ENCODE measurements around the gene NHEJ1. TPM values are rescaled to one million over a fixed set of nuclear protein-coding genes. Genes with fewer than 3 reads are reported as not detected.

The NHEJ1 gene
- total RNA-seq, 1 experiment from 2014 or later: 31.7 TPM

DNA sequence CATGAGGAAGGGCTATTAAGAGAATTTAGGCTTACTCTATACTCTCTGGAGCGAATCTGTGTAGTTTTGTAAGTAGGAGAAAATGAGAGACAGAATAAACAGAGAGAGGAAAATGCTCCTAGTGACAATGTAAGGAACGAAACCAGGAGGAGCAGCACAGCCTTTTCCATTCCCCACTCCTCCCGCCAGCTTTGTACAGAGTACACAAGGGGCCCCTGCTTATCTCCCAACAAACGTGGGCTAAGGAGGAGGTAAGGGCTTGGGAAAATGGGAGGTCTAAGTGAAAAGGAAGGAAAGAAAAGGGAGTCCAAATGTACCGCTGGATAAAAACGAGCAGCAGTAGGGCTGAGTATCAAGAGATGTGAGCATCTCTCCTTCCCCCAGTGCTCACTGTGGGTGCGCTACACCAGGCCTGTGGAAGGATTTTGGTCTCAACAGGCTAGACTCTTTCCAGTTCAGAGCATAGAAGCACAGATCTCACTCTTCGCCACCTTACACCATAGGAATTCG, 87.8 kb downstream of the NHEJ1 start:
- no peak for DNase-seq (ENCODE audit: low spot score)
- in situ Hi-C loops (cut with HindIII; ENCODE audit: low sequenced_read_pairs): no loop called here

DNA sequence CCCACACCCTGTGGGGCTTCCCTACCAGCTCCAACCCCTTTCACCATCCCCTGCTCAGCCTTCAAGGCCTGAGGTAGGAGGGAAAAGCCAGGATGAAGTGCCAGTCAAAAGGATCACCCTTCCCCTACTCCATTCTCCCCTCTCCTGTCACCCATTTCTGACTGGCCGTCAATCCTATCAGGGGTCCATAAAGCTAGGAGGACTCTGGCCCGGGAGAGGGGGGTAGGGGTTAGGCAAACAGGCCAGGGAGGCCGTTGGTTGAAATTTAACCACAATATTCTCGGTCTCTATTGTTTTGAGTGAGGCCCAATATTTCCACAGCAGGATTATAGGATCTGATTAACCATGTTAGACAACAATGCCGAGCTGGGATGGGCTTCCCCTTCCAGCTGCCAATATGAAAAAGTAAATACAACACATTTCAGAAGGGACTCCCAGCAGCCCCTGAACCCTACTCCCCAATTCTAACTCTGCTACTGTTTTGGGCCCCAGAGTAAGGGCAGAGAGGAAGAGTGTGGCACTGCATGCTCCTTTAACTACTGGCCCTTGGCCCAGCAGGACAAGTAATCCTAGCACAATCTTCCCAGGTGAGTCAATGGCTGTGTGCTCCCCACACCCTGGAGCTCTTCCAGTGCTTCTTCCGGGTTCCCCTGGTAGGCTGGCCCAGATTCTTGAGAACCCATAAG, 89.3 kb downstream of the NHEJ1 start:
- no peak for DNase-seq (ENCODE audit: low spot score)
- in situ Hi-C loops (cut with HindIII; ENCODE audit: low sequenced_read_pairs): no loop called here

DNA sequence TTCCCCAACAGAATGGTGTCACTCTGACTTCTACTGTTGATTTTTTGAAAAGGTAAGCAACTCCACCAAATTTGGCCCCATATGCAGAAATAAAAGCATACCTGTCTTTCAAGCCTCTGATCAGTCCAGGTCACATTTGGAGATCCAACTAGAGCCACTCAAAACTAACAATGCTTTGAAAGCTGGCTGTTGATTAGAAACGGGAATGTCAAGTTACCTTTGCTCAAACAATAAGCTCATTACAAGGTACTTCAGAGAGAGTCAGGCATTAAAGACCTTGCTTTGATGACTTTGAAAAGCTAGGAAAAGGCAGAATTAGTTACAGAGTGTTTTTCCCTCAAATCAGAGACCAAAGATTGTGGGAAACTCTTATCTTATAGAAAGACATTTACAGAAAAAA, 95.1 kb downstream of the NHEJ1 start:
- DNase-seq (ENCODE audit: low spot score): no peak
- in situ Hi-C loops (cut with HindIII; ENCODE audit: low sequenced_read_pairs): no loop called here

DNA sequence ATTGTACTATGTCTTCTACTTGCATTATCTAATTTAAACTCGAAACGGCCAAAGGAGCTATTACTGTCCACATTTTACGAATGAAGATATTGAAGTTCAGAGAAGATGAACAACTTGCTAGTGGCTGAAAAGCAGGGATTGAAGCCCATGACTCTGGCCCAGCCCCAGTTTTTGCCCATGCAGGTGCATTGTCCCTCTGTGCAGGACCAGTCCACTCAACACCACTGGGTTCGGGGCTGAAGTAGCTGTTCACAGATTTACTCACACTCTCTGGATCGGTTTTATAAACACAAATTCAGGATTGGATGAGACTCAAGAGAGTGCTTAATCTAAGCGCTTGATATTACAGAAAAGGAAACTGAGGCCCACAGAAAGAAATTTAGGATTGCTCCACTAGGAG, 98.5 kb downstream of the NHEJ1 start:
- in situ Hi-C loops (cut with HindIII; ENCODE audit: low sequenced_read_pairs): no loop called here
- no peak for DNase-seq (ENCODE audit: low spot score)

DNA sequence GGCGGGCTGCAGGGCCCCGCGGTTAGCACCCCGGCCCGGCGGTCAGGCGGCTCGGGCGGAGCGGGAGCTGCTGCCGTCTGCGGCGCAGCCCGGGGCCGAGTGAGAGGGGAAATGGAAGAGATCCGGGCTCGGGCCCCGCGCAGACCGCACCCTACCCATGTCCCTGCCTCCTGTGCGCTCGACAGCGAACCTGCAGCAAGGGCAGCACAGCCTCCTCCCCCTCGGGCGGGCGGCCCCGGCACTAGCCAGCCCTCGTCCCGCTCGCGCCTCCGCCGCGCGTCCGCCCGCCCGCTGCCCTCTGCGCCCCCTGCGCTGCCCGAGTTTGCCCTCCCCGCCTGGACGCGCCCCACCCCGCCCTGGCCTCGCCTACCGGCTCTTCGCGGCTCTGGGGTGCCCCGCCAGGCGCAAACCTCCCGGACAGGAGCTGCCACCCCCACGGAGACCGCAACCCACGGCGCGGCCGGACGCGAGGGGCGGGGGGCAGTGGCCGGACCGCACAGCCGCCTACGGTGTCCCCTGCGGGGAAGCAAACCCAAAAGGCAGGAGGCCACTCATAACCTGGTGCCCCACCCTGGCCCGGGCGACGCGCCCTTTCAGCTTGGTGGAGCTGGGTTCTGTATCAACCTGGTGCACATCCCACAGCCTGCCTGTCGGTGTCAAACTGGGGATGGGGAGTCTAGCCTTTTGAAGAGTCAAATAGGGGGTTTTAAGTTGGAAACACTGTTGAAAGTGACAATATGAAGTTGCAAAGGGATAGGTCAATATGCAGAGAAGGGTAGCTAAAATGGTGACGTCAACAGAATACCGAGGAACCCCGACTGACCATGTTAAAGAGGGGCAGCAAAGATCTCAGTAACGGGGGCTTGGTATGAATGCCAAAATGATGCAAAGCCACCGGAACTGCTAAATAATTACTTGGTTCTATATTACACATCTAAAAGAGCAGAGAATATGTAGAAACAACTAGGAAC, 99.5 kb downstream of the NHEJ1 start, which contains the start of gene IHH:
Gene IHH (minus strand): TSS at position 101 of the 971 bp plus-strand sequence. CDS start 454 bp downstream, outside the sequence.
- in situ Hi-C loops (cut with HindIII; ENCODE audit: low sequenced_read_pairs): no loop called here
- no peak for DNase-seq (ENCODE audit: low spot score)

DNA sequence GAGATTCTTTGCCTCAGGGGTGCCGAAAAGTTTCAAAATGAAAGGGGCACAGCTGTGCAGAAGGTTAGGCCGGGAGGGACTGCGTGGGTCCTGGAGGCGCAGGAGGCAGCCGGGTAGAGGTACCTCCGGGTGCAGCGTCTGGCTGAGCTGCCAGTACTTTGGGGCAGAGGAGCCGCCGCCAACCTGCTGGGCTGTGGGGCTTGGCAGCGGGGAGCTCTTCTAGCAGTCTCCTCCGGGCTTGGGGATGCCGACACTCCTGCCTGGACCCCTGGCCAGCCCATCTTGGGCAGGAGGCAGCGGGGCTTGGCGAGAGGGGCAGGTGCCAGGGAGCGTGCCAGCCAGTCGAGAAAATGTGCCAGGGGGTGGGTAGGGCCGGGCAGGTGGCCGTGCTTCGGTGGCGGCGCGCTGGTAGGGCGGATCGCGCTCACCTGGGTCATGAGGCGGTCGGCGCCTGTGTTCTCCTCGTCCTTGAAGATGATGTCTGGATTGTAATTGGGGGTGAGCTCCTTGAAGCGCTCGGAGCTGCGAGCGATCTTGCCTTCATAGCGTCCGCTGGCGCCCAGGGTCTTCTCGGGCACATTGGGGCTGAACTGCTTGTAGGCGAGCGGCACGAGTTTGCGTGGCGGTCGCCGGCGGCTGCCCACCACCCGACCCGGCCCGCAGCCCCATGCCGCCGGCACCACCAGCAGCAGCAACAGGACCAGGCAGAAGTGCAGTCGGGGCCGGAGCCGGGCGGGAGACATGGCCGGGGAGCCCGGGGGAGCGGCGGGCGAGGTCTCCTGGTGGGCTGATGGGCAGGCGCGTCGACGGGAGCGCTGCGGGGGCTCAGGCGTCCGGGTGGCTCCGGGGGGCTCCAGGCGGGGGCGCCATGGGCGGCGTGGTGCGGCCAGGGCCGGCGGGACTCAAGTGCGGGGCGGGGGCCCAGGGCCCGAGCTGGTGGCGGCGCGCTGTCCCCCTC, 100.6 kb downstream of the NHEJ1 start:
- no peak for DNase-seq (ENCODE audit: low spot score)
- in situ Hi-C loops (cut with HindIII; ENCODE audit: low sequenced_read_pairs): no loop called here

DNA sequence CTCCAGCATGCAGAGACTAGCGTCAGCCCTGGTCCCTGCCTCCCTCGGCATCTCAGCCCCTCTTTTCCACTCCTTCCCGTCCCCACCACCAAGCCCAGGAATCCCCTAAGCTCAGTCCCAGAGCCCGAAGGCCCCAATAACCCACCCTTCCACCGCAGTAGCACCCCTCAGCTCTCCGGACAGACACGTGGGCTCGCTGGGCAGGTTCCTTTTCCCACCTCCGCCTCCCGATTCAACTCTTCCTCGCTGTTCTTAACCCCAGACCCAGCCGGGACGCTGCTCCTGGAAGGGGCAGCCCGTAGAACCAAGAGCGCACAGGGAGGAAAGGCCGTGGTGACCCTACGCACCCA, 101.3 kb downstream of the NHEJ1 start:
- in situ Hi-C loops (cut with HindIII; ENCODE audit: low sequenced_read_pairs): no loop called here
- DNase-seq (ENCODE audit: low spot score): no peak

DNA sequence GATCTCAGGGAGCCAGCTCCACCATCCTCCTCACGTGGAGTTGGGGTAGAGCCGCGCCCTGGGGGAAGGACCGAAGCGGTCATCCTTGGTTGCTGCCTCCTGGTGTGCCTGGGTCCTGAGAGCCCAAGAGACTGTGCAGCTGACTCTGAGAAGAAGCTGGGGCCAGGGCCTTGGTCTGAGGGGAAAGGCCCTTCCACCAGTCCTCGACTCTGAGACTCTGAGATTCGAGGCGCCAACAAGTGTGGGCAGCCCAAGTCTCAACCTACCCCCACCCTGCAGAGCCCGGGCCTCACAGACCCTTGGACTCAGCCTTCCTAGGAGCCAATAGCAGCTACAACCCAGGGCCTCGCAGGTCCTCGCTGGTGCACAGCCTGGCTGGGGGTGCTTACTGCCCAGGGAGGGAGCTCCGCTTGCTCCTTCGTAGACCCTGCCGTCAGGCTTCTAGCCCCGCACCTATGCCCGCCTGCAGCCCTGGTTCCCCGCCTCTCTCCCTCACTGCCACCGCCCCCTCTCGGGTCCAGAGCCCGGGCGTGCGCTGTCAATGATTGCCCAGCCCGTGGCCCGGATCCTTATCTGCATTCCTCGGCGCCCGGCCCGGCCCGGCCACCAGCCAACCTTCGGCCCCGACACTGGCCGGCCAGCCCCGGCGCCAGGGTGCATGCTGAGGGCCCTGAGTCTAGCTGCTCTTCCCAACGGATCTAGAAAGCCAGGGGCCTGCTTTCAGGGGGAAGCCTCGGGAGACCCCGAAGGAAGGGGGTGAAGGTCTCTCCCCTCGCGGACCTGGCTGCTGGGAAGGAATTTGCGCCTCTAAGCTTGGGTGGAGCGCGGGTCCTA, 101.9 kb downstream of the NHEJ1 start:
- DNase-seq (ENCODE audit: low spot score): no peak
- in situ Hi-C loops (cut with HindIII; ENCODE audit: low sequenced_read_pairs): no loop called here

DNA sequence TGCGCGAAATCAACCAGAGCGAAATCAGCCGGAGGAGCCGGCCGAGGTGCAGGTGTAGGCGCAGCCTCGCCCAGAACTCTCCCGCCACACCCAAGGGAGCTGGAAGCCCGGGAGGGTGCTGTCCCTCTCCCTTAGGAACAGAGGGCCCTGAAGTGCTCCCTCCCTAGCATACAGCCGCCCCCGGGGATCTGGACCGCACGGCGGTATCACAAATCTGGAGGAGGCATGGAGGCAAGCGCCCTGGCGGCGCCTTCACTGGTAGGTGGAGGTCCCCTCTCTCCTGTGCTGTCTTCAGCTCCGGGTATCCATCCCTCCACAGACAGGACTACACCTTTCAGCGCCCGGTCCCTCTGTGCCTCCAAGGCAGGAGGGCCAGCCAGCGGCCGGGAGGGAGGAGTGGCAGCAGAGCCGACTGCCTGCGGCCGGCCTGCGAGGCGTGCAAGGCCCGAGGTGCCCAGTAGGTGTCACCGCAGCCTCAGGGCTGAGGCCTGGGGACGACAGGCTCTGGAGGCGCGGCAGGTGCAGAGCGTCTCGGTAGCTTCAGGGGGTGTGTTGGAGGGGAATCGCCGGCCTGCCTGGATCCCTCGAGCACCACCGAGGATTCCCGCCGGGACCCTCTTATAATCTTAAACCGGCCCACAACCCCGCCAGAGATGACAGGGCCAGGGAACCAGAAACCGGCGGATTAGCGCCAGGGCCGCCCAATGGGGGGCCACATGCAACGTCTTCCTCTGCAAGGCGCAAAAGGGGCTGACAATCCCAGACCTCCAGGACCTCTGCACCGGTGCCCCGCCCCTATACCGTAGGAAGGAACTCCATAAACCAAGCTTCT, 102.7 kb downstream of the NHEJ1 start:
- in situ Hi-C loops (cut with HindIII; ENCODE audit: low sequenced_read_pairs): no loop called here
- peak; percentile 74 for DNase-seq (ENCODE audit: low spot score)

DNA sequence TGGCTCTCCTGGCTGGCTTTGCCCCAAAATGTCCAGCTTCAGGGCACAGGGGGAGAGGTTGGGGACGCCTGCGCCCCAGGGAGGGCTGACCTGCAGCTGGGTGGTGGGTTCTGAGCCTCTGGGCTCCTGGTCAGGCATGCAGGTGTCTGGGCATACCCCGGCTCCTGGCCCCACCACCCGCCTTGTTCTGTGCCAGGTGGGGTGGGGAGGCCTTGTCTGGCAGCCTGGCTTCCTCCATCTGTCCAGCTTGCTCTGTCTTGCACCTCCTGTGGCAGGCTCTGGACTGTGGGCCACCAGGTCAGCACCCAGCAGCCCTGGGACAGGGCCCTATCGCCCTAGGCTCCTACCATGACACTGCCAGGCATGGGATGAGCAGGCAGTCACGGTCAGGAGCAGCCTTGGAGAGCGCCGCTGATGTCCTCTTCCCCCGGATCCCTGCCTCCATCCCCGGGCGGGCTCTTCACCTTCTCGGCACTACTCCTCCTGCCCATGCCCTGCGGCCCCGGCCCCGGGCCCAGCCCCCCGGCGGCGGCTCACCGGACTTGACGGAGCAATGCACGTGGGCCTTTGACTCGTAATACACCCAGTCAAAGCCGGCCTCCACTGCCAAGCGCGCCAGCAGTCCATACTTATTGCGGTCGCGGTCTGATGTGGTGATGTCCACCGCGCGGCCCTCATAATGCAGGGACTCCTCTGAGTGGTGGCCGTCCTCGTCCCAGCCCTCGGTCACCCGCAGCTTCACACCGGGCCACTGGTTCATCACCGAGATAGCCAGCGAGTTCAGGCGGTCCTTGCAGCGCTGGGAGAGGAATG, 103.5 kb downstream of the NHEJ1 start:
- peak; percentile 13 for DNase-seq (ENCODE audit: low spot score)
- in situ Hi-C loops (cut with HindIII; ENCODE audit: low sequenced_read_pairs): no loop called here

DNA sequence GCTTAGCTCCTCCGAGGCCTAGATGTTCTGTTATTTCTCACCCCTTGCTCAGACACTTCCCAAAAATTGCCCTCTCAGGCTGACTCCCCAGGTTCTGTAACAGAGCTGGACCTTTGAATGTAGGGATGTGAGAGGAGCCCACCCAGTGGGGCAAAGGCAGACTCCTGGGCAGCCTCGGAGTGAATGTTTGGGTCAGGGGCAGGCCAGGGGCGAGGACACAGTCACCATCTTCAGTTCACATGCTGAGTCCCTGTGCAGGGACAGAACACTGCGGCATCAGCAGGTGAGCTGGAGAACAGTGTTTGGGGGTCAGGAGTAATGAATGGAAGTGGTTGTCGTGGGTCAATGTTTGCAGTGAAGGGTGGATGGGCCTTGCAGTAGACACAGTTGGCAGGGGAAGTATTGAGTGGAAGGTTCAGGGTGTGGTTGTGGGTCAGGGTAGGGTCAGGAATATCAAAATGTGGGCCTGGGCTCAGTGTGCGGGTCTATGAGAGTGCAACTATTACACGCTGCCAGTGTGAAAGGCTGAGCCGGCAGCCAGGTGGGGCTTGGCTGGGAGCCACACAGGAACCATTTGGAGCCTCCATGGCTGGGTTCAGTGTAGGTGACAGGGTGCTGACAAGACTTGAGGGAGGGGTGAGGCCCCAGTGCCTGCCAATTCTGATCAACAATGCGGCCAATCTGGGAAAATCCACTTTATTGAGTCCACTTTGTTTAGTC, 104.3 kb downstream of the NHEJ1 start:
- DNase-seq (ENCODE audit: low spot score): no peak
- in situ Hi-C loops (cut with HindIII; ENCODE audit: low sequenced_read_pairs): no loop called here

DNA sequence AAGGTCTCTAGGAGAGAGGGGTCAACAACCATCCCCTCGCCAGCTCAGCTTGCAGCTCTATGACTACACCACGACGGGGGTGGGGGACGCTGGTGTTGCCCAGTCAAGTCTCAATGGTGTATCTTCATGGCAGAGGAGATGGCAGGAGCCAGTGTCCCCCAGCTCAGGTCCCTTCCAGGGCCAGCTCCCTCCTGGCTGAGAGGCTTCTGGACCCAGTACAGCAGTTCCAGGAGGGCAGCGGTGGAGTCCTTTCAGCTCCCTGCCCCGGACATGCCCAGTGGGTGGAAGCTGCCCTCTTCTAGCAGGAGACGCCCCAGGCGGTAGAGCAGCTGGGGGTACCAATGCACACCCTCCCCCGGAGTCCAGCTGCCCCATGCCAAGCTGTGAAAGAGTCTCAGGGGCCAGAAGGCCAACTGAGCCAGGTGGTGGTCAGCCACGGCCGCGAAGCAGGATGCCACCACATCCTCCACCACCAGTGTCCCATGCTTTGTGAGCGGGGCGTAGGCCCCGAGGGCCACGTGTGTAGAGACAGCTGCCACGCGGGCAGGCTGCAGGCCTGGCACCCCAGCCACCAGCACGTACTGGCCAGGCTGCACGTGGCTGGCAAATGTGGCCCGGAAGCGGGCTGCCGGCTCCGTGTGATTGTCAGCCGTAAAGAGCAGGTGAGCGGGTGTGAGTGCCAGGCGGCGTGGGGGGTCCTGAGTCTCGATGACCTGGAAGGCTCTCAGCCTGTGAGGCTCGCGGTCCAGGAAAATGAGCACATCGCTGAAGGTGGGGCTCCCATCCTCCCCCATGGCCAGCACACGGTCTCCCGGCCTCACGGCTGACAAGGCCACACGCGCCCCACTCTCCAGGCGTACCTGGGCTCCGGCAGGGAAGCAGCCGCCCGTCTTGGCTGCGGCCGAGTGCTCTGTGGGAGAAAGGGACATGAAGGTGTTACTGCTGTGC, 105.4 kb downstream of the NHEJ1 start:
- no peak for DNase-seq (ENCODE audit: low spot score)
- in situ Hi-C loops (cut with HindIII; ENCODE audit: low sequenced_read_pairs): no loop called here

DNA sequence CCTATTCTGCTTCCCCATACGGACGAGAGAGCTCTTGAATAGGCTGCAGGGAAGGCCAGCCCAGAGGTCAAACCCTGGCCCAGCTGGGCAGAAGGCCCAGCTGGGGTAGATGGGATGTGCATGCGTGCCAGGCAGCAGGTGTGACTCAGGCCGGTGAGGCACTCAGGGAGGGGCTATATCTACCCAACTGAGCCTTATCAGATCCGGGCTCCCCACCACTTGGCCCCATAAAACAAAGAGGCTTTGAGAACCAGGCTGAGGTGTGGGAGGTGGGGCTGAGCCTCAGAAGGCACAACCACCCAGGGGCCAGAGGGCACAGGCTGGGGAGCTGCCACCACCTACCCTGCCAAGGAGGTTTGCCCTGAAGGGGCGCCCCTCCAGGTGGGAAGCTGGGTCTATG, 111.3 kb downstream of the NHEJ1 start:
- no peak for DNase-seq (ENCODE audit: low spot score)
- in situ Hi-C loops (cut with HindIII; ENCODE audit: low sequenced_read_pairs): no loop called here

DNA sequence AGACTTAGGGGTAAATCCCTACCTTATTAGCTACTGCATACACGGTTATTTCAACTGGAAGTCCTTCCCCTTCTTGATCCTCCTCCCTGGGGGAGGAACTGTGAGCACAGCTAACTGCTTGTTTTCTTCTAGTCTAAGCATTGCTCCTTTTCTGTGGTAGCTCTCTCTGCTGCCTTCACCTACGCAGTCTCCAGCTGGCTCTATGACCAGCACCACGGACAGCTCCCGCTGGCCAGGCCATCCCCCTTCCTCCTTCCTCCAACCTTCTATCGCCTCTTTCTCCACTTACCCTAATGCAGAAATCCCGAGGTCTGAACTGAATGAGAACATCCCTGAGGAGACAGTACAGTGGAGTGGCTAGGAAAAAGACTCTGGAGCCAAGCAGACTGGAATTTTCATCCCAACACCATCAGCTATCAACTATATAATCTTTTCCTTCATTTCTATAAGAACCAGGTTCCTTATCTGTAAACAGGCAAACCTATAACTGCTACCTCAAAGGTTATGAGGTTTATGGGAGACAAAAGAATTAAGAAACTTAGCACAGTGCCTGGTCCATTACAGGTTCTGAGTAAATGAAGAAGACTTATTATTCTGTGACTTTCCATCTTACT, 114.6 kb downstream of the NHEJ1 start:
- in situ Hi-C loops (cut with HindIII; ENCODE audit: low sequenced_read_pairs): no loop called here
- no peak for DNase-seq (ENCODE audit: low spot score)

DNA sequence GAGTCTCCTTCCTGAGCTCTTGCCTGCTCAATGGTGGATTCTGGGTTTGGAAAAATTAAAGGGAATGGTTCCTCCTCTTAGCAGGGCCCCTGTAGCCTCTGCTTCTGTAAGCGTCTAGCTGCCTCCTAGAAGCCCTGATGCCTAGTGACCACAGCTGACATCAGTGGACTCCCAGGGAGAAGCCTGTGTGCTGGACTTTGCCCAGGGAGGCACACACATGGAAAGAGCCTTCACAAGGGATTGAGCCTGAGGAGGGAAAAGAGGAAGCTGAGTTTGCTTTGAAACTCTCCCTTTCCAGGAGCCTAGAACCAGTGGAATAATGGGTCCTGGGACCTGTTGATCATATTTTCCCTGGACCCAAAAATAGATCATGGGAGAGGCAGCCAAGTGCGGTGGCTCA, 117.9 kb downstream of the NHEJ1 start:
- in situ Hi-C loops (cut with HindIII; ENCODE audit: low sequenced_read_pairs): no loop called here
- DNase-seq (ENCODE audit: low spot score): no peak
